ENCODE data around the gene TRMT61B. TPM values are rescaled to one million over a fixed set of nuclear protein-coding genes. Genes with fewer than 3 reads are reported as not detected.

The TRMT61B gene
- total RNA-seq, 1 experiment from 2014 or later: 21.7 TPM

GRCh38 chr2:28893488-28893887 is 23.4 kb upstream of the TRMT61B start:
- Histone ChIP-seq H3K9me3 (ENCODE audit: low read length) (no peaks in the 10 kb centered on the region), H3K9ac (ENCODE audit: low read length) (no peak overlapping the region), H3K9me2 (replicated peaks; ENCODE audit: low read length) (no peaks in the 10 kb centered on the region), H3K4me3 (ENCODE audit: low read length) (no peak overlapping the region), H3K4me1 (ENCODE audit: insufficient read depth, low read length) (peaks cover 20% of the 10 kb centered on the region), H3K36me3 (ENCODE audit: low read depth, low read length) (peaks cover 12% of the 10 kb centered on the region; the same call in 1 of the 2 replicates), H3K4me2 (ENCODE audit: low read length) (no peak overlapping the region), H4K20me1 (ENCODE audit: low read length) (peaks cover 29% of the 10 kb centered on the region), H3K79me2 (ENCODE audit: low read length) (peaks cover 41% of the 10 kb centered on the region), H3K27me3 (ENCODE audit: low read length) (no peaks in the 10 kb centered on the region), H3K27ac (ENCODE audit: low read length) (no peak overlapping the region), H3F3A (ENCODE audit: low read length, unreplicated experiment) (no peaks in the 10 kb centered on the region), H2AFZ (ENCODE audit: low read length) (no peak overlapping the region)
- ATAC-seq: no peak
- intact Hi-C loops (cut with micrococcal nuclease): no loop called here
- TF ChIP-seq EZH2phosphoT487 (IDR thresholded peaks at IDR 0.05; ENCODE audit: borderline replicate concordance, low read length) (no peak), CTCF (conservative IDR thresholded peaks at IDR 0.05; ENCODE audit: low read depth, low read length) (no peak), EZH2 (IDR thresholded peaks at IDR 0.05; ENCODE audit: low read length, unreplicated experiment) (no peak)
- CTCF ChIA-PET: no interaction called here
- POLR2A ChIA-PET (ENCODE audit: unreplicated experiment): no interaction called here
- no TSS peak for BruUV-seq (replicated peaks)
- no peak for DNase-seq

GRCh38 chr2:28880193-28880592 is 10.1 kb upstream of the TRMT61B start:
- CTCF ChIA-PET: no interaction called here
- no peaks in the 10 kb centered on the region for H3K9me2 ChIP-seq (replicated peaks; ENCODE audit: low read length)
- no TSS peak for BruUV-seq (replicated peaks)
- intact Hi-C loops (cut with micrococcal nuclease): no loop called here
- ATAC-seq (no peak), DNase-seq (no peak)
- no peaks in the 10 kb centered on the region for H3K36me3 ChIP-seq (ENCODE audit: low read depth, low read length)
- no peak overlapping the region for H3K27ac ChIP-seq (ENCODE audit: low read length)
- H3K9ac ChIP-seq (ENCODE audit: low read length): no peak overlapping the region
- no peaks in the 10 kb centered on the region for H3K79me2 ChIP-seq (ENCODE audit: low read length)
- no peaks in the 10 kb centered on the region for H4K20me1 ChIP-seq (ENCODE audit: low read length)
- H2AFZ ChIP-seq (ENCODE audit: low read length): no peak overlapping the region
- no peaks in the 10 kb centered on the region for H3F3A ChIP-seq (ENCODE audit: low read length, unreplicated experiment)
- no peak overlapping the region for H3K4me2 ChIP-seq (ENCODE audit: low read length)
- peaks cover 16% of the 10 kb centered on the region for H3K27me3 ChIP-seq (ENCODE audit: low read length)
- H3K4me3 ChIP-seq (ENCODE audit: low read length): no peak overlapping the region
- POLR2A ChIA-PET (ENCODE audit: unreplicated experiment): no interaction called here
- TF ChIP-seq EZH2phosphoT487 (IDR thresholded peaks at IDR 0.05; ENCODE audit: borderline replicate concordance, low read length) (no peak), CTCF (conservative IDR thresholded peaks at IDR 0.05; ENCODE audit: low read depth, low read length) (no peak), EZH2 (IDR thresholded peaks at IDR 0.05; ENCODE audit: low read length, unreplicated experiment) (no peak)
- H3K4me1 ChIP-seq (ENCODE audit: insufficient read depth, low read length): no peaks in the 10 kb centered on the region
- H3K9me3 ChIP-seq (ENCODE audit: low read length): no peaks in the 10 kb centered on the region

GRCh38 chr2:28871620-28872019 is 1.5 kb upstream of the TRMT61B start:
- Histone ChIP-seq H3K9me3 (ENCODE audit: low read length) (no peaks in the 10 kb centered on the region), H3K79me2 (ENCODE audit: low read length) (peaks cover 35% of the 10 kb centered on the region), H3K27ac (ENCODE audit: low read length) (no peak overlapping the region), H3F3A (ENCODE audit: low read length, unreplicated experiment) (no peaks in the 10 kb centered on the region), H2AFZ (ENCODE audit: low read length) (no peak overlapping the region), H4K20me1 (ENCODE audit: low read length) (0 out of 2 replicates have a peak, but pooled peaks cover 5% of the 10 kb centered on the region), H3K4me3 (ENCODE audit: low read length) (no peak overlapping the region), H3K4me2 (ENCODE audit: low read length) (no peak overlapping the region), H3K27me3 (ENCODE audit: low read length) (peaks cover 7% of the 10 kb centered on the region), H3K4me1 (ENCODE audit: insufficient read depth, low read length) (peaks cover 15% of the 10 kb centered on the region), H3K36me3 (ENCODE audit: low read depth, low read length) (no peaks in the 10 kb centered on the region), H3K9me2 (replicated peaks; ENCODE audit: low read length) (no peaks in the 10 kb centered on the region), H3K9ac (ENCODE audit: low read length) (no peak overlapping the region)
- TF ChIP-seq EZH2 (IDR thresholded peaks at IDR 0.05; ENCODE audit: low read length, unreplicated experiment) (no peak), CTCF (conservative IDR thresholded peaks at IDR 0.05; ENCODE audit: low read depth, low read length) (no peak)
- ChIA-PET CTCF (no interaction called here), POLR2A (ENCODE audit: unreplicated experiment) (no interaction called here)
- no peak for DNase-seq
- no TSS peak for BruUV-seq (replicated peaks)
- intact Hi-C loops (cut with micrococcal nuclease): no loop called here
- no peak for ATAC-seq
